ENCODE measurements around the gene PSMA3. TPM values are rescaled to one million over a fixed set of nuclear protein-coding genes. Genes with fewer than 3 reads are reported as not detected.

PSMA3 gene
- total and polyA plus RNA-seq, 4 donors = 54.6 to 192 (median 113) TPM

DNA sequence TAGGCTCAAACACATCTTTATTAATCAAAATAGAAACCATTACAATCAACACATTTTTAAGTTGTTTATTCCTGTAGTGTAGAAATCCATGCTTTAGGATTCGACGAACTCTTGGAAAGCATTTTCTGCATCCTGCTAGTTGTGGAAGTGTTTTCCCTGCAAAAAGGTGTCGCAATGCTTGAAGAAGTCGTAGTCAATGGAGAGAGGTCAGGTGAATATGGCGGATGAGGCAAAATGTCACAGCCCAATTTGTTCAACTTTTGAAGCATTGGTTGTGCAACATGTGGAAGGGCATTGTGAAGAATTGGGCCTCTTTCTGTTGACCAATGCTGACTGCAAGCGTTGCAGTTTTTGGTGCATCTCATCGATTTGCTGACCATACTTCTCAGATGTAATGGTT is 49.6 kb downstream of the PSMA3 start:
- DNase-seq (ENCODE audit: low spot score) = no peak
- no peaks in the 10 kb centered on the region for H3K27me3 ChIP-seq (ENCODE audit: control insufficient read depth in 4 of 4, insufficient read depth in 4 of 4, low read length in 3 of 4)
- TF ChIP-seq, protein P1, sequence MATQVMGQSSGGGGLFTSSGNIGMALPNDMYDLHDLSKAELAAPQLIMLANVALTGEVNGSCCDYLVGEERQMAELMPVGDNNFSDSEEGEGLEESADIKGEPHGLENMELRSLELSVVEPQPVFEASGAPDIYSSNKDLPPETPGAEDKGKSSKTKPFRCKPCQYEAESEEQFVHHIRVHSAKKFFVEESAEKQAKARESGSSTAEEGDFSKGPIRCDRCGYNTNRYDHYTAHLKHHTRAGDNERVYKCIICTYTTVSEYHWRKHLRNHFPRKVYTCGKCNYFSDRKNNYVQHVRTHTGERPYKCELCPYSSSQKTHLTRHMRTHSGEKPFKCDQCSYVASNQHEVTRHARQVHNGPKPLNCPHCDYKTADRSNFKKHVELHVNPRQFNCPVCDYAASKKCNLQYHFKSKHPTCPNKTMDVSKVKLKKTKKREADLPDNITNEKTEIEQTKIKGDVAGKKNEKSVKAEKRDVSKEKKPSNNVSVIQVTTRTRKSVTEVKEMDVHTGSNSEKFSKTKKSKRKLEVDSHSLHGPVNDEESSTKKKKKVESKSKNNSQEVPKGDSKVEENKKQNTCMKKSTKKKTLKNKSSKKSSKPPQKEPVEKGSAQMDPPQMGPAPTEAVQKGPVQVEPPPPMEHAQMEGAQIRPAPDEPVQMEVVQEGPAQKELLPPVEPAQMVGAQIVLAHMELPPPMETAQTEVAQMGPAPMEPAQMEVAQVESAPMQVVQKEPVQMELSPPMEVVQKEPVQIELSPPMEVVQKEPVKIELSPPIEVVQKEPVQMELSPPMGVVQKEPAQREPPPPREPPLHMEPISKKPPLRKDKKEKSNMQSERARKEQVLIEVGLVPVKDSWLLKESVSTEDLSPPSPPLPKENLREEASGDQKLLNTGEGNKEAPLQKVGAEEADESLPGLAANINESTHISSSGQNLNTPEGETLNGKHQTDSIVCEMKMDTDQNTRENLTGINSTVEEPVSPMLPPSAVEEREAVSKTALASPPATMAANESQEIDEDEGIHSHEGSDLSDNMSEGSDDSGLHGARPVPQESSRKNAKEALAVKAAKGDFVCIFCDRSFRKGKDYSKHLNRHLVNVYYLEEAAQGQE (IDR thresholded peaks at IDR 0.05) = no peak
- TF ChIP-seq HNF4G (IDR thresholded peaks at IDR 0.05) = no peak
- no peak for TF ChIP-seq ATF3 (IDR thresholded peaks at IDR 0.05)
- TF ChIP-seq RXRA (IDR thresholded peaks at IDR 0.05) = no peak
- no peak for TF ChIP-seq NR2F2 (IDR thresholded peaks at IDR 0.05)
- no peak overlapping the region for H3K27ac ChIP-seq (ENCODE audit: low read depth in 1 of 2, low read length in 2 of 2)
- peaks cover 8 to 34% (median 13%) of the 10 kb centered on the region in 4 donors for H3K36me3 ChIP-seq (ENCODE audit: control insufficient read depth in 4 of 4, insufficient read depth in 3 of 4, low read depth in 1 of 4, low read length in 3 of 4)
- H3K9me3 ChIP-seq (ENCODE audit: control insufficient read depth in 4 of 4, low read length in 3 of 4) = no peaks in the 10 kb centered on the region
- peaks cover 12 to 30% (median 19%) of the 10 kb centered on the region in 4 donors for H3K4me1 ChIP-seq (ENCODE audit: control insufficient read depth in 4 of 4, insufficient read depth in 4 of 4, low read length in 3 of 4)
- H3K4me3 ChIP-seq (ENCODE audit: low read depth in 1 of 3, low read length in 3 of 3) = no peak overlapping the region
- H3K9ac ChIP-seq (ENCODE audit: low read depth in 1 of 2, low read length in 2 of 2) = no peak overlapping the region
- WGBS = 81% methylated on average over 7 of the region's 7 CpGs

- Histone ChIP-seq H3K4me3 (ENCODE audit: low read depth in 1 of 3, low read length in 3 of 3) (peak overlapping the region; percentile 91 to 100 (median 95)), H3K9ac (ENCODE audit: low read depth in 1 of 2, low read length in 2 of 2) (peak overlapping the region; percentile 87 to 99), H3K27ac (ENCODE audit: low read depth in 1 of 2, low read length in 2 of 2) (peak overlapping the region; percentile 99), H3K27me3 (ENCODE audit: control insufficient read depth in 4 of 4, insufficient read depth in 4 of 4, low read length in 3 of 4) (no peaks in the 10 kb centered on the region), H3K36me3 (ENCODE audit: control insufficient read depth in 4 of 4, insufficient read depth in 3 of 4, low read depth in 1 of 4, low read length in 3 of 4) (peaks cover 2 to 16% (median 7%) of the 10 kb centered on the region in 4 donors), H3K4me1 (ENCODE audit: control insufficient read depth in 4 of 4, insufficient read depth in 4 of 4, low read length in 3 of 4) (peaks cover 10 to 40% (median 30%) of the 10 kb centered on the region in 4 donors), H3K9me3 (ENCODE audit: control insufficient read depth in 4 of 4, low read length in 3 of 4) (no peaks in the 10 kb centered on the region)
- no peak for DNase-seq (ENCODE audit: low spot score)
- TF ChIP-seq CTCF (IDR thresholded peaks at IDR 0.05; ENCODE audit: low read depth, low read length, missing input control) (no peak), YY1 (IDR thresholded peaks at IDR 0.05) (no peak), FOXA1 (IDR thresholded peaks at IDR 0.05) (no peak), NR2F2 (IDR thresholded peaks at IDR 0.05) (no peak)
- WGBS = 2% methylated on average over 3 of the region's 3 CpGs
These were observed 52.1 kb downstream of the PSMA3 start for GRCh38 chr14:58296726-58297125.

DNA sequence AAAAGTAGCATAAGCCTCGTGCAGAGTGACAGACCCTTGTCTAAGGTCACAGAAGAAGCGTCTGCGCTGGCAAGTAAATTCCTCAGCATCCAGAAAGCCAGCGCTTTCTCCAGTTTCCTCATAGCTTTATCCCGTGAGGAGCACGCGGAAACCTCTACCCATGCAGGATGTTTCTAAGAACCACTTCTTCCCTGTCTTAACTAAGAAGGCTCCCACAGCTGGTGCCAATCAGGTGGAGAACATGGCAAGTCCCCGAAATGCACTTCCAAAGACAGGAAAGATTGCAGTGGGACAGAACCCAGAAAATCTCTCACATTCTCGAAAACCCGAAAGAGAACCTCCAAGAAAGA is 52.7 kb downstream of the PSMA3 start:
- H3K4me1 ChIP-seq (ENCODE audit: control insufficient read depth in 4 of 4, insufficient read depth in 4 of 4, low read length in 3 of 4) = peaks cover 10 to 41% (median 32%) of the 10 kb centered on the region in 4 donors
- WGBS = under 1% methylated on average over 10 of the region's 10 CpGs
- peak overlapping the region; percentile 91 to 100 (median 95) for H3K4me3 ChIP-seq (ENCODE audit: low read depth in 1 of 3, low read length in 3 of 3)
- no peaks in the 10 kb centered on the region for H3K9me3 ChIP-seq (ENCODE audit: control insufficient read depth in 4 of 4, low read length in 3 of 4)
- peak overlapping the region; percentile 99 for H3K27ac ChIP-seq (ENCODE audit: low read depth in 1 of 2, low read length in 2 of 2)
- peak overlapping the region; percentile 87 to 99 for H3K9ac ChIP-seq (ENCODE audit: low read depth in 1 of 2, low read length in 2 of 2)
- peaks cover 2 to 15% (median 7%) of the 10 kb centered on the region in 4 donors for H3K36me3 ChIP-seq (ENCODE audit: control insufficient read depth in 4 of 4, insufficient read depth in 3 of 4, low read depth in 1 of 4, low read length in 3 of 4)
- no peaks in the 10 kb centered on the region for H3K27me3 ChIP-seq (ENCODE audit: control insufficient read depth in 4 of 4, insufficient read depth in 4 of 4, low read length in 3 of 4)
- DNase-seq (ENCODE audit: low spot score) = no peak
- no peak for TF ChIP-seq HNF4G (IDR thresholded peaks at IDR 0.05)
- peak in 1 of 2 donors; percentile 28 for TF ChIP-seq RAD21 (IDR thresholded peaks at IDR 0.05)
